OCI-LY7 (cell line): ENCODE data around the gene SH3RF3.

ENCODE experiments used
- EZH2phosphoT487 ChIP-seq: fragments of 200-600 bp; sonication (generic); IDR thresholded peaks from 2 replicates; pipeline ENCODE4 v1.6.1; 2018; ENCODE audit warnings: low read depth, borderline replicate concordance, mild to moderate bottlenecking, mixed run types, antibody characterized with exemption, low read length, moderate library complexity, mixed read lengths
- TF ChIP-seq, protein P1 (sequence below): fragments of 200-600 bp; sonication (generic); conservative IDR thresholded peaks from 2 replicates; pipeline ENCODE4 v1.5.1; 2014; ENCODE audit warnings: mild to moderate bottlenecking, antibody characterized with exemption, low read length, moderate library complexity, mixed read lengths

DNA sequence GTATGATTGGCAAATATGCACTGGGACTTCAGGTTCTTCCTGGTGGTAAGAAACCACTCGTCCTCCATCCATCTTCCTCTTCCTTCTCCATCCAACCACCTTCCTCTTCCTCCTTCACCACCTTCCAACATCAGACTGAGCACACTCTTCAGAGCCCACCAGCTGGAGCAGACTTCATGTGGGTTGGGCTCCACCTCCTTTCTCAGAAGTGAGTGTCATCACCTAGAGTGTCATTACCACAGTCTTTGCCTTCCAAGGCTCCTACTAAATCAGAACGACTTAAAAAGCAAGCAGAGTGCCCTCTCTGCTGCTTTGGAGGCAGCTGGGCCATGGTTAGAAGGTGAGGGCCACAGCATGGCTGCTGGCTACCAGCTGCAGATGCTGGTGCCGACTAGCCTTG is 171.6 kb downstream of the SH3RF3 start:
- TF ChIP-seq, protein P1, sequence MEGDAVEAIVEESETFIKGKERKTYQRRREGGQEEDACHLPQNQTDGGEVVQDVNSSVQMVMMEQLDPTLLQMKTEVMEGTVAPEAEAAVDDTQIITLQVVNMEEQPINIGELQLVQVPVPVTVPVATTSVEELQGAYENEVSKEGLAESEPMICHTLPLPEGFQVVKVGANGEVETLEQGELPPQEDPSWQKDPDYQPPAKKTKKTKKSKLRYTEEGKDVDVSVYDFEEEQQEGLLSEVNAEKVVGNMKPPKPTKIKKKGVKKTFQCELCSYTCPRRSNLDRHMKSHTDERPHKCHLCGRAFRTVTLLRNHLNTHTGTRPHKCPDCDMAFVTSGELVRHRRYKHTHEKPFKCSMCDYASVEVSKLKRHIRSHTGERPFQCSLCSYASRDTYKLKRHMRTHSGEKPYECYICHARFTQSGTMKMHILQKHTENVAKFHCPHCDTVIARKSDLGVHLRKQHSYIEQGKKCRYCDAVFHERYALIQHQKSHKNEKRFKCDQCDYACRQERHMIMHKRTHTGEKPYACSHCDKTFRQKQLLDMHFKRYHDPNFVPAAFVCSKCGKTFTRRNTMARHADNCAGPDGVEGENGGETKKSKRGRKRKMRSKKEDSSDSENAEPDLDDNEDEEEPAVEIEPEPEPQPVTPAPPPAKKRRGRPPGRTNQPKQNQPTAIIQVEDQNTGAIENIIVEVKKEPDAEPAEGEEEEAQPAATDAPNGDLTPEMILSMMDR, result no peak
- no peak for TF ChIP-seq EZH2phosphoT487
